PC-3 (cell line): ENCODE data around the gene TMEM184B.

Experiments used
- EZH2phosphoT487 ChIP-seq: fragments of 300-600 bp; sonication (generic); IDR thresholded peaks from 2 replicates; pipeline ENCODE4 v1.6.1; 2018; ENCODE audit warnings: mild to moderate bottlenecking, antibody characterized with exemption, low read length, borderline replicate concordance
- TF ChIP-seq, protein P1 (sequence below): fragments of 300-600 bp; sonication (generic); conservative IDR thresholded peaks from 2 replicates; pipeline ENCODE4 v1.5.1; 2017; ENCODE audit warnings: antibody characterized with exemption, low read depth, mild to moderate bottlenecking, low read length

DNA sequence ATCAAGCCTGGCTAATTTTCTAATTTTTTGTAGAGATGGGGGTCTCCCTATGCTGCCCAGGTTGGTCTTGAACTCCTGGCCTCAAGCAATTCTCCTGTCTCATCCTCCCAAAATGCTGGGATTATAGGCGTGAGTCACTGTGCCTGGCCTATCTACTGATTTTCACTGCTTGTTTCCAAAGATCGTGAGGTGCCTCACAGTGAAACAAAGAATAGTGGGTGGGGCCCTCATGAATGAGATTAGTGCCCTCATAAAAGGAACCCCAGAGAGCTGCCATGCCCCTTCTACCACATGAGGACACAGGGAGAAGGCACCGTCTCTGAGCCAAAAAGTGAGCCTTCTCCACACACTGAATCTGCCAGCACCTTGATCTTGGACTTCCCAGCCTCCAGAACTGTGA lies 23.5 kb downstream of the TMEM184B start:
- TF ChIP-seq, protein P1, sequence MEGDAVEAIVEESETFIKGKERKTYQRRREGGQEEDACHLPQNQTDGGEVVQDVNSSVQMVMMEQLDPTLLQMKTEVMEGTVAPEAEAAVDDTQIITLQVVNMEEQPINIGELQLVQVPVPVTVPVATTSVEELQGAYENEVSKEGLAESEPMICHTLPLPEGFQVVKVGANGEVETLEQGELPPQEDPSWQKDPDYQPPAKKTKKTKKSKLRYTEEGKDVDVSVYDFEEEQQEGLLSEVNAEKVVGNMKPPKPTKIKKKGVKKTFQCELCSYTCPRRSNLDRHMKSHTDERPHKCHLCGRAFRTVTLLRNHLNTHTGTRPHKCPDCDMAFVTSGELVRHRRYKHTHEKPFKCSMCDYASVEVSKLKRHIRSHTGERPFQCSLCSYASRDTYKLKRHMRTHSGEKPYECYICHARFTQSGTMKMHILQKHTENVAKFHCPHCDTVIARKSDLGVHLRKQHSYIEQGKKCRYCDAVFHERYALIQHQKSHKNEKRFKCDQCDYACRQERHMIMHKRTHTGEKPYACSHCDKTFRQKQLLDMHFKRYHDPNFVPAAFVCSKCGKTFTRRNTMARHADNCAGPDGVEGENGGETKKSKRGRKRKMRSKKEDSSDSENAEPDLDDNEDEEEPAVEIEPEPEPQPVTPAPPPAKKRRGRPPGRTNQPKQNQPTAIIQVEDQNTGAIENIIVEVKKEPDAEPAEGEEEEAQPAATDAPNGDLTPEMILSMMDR, result no peak
- no peak for TF ChIP-seq EZH2phosphoT487
